HepG2 (cell line): Measurements from ENCODE around the gene ZBTB25. TPM values are rescaled to one million over a fixed set of nuclear protein-coding genes. Genes with fewer than 3 reads are reported as not detected.

Source experiments
- AKNA ChIP-seq: sonication (generic); formaldehyde crosslinking; IDR thresholded peaks from 2 replicates; pipeline ENCODE4 v1.4.0; 2020; ENCODE audit warnings: missing genetic modification reagents, borderline replicate concordance
- FOXM1 ChIP-seq: sonication (generic); formaldehyde crosslinking; IDR thresholded peaks from 2 replicates; pipeline ENCODE4 v1.5.0; 2020; ENCODE audit warnings: missing genetic modification reagents
- GABPB1 ChIP-seq: IDR thresholded peaks from 2 replicates; pipeline ENCODE4 v1.6.1; 2016; ENCODE audit warnings: mild to moderate bottlenecking, missing genetic modification reagents, moderate library complexity, missing compliant biosample characterization
- HNRNPUL1 ChIP-seq: fragments of 200-400 bp; formaldehyde crosslinking; IDR thresholded peaks from 2 replicates; pipeline ENCODE4 v1.6.1; 2017; ENCODE audit warnings: low read depth, mild to moderate bottlenecking, low read length, moderate library complexity
- JDP2 ChIP-seq: sonication (generic); formaldehyde crosslinking; IDR thresholded peaks from 2 replicates; pipeline ENCODE4 v1.8.1; 2022; ENCODE audit warnings: missing genetic modification reagents, borderline replicate concordance
- NFAT5 ChIP-seq: sonication (generic); formaldehyde crosslinking; IDR thresholded peaks from 2 replicates; pipeline ENCODE4 v1.4.0; 2020; ENCODE audit warnings: missing genetic modification reagents
- NR1H2 ChIP-seq: sonication (generic); formaldehyde crosslinking; IDR thresholded peaks from 2 replicates; pipeline ENCODE4 v1.8.1; 2022; ENCODE audit warnings: low read depth, missing genetic modification reagents, borderline replicate concordance
- TMF1 ChIP-seq: sonication (generic); formaldehyde crosslinking; IDR thresholded peaks from 2 replicates; pipeline ENCODE4 v1.8.1; 2022; ENCODE audit warnings: low read depth, missing genetic modification reagents
- ZNF362 ChIP-seq: sonication (generic); formaldehyde crosslinking; IDR thresholded peaks from 2 replicates; pipeline ENCODE4 v1.4.0; 2020; ENCODE audit warnings: missing genetic modification reagents, mild to moderate bottlenecking, borderline replicate concordance
- ZNF432 ChIP-seq: sonication (generic); formaldehyde crosslinking; IDR thresholded peaks from 2 replicates; pipeline ENCODE4 v1.5.0; 2020; ENCODE audit warnings: missing genetic modification reagents, mild to moderate bottlenecking, borderline replicate concordance
- ZNF644 ChIP-seq: IDR thresholded peaks from 2 replicates; pipeline ENCODE4 v1.6.1; 2016; ENCODE audit warnings: low read depth
- polyA plus RNA-seq, 8 experiments: library from polyadenylated mRNA; depleted of rRNA in 3 of 8; stranded (reverse) in 7 of 8; unstranded in 1 of 8; fragments of >200 nt; fragmentation: Illumina TruSeq in 4 of 8; extraction: Trizol in 4 of 8; gene quantifications; 2 replicates each; pipeline versions ENCODE4 v1.2.1 to v1.2.3, GENCODE V29; 2011 to 2016; ENCODE audit warnings: low read depth in 4 of 8, missing spikeins in 1 of 8, mixed read lengths in 1 of 8; ENCODE audit not compliant: insufficient read depth in 1 of 8
- total RNA-seq, 5 experiments: library from RNA; depleted of rRNA; stranded (reverse); fragments of >200 nt; fragmentation: Illumina TruSeq; extraction: Trizol; gene quantifications; 2 replicates each; pipeline ENCODE4 v1.2.3, GENCODE V29; 2016; ENCODE audit warnings: low read depth in 1 of 5
- TF ChIP-seq, protein P1 (sequence below): sonication (generic); formaldehyde crosslinking; conservative IDR thresholded peaks from 2 replicates; pipeline ENCODE4 v1.8.0; 2022; ENCODE audit warnings: low read depth, missing genetic modification reagents
- TF ChIP-seq, protein P2 (sequence below): sonication (generic); formaldehyde crosslinking; IDR thresholded peaks from 2 replicates; pipeline ENCODE4 v1.8.1; 2023; ENCODE audit warnings: mild to moderate bottlenecking, moderate library complexity, missing genetic modification reagents

ZBTB25 gene
- total and polyA plus RNA-seq, 2 of the 13 experiments (the other 11 are each of a cell fraction or from before 2014, with no cell fraction given), result 3.5 to 7.6 TPM

- TF ChIP-seq ZNF362 (CRISPR knock-in tag) (no peak), NR1H2 (CRISPR knock-in tag) (peak; percentile 88; the same call in 1 of the 2 replicates), TMF1 (CRISPR knock-in tag) (no peak), HNRNPUL1 (no peak), ZNF432 (CRISPR knock-in tag) (no peak), JDP2 (CRISPR knock-in tag) (no peak), AKNA (CRISPR knock-in tag) (no peak; the same call in 1 of the 2 replicates), NFAT5 (CRISPR knock-in tag) (0 out of 2 replicates have a peak, but pooled peaks have one; percentile 24), FOXM1 (no peak), GABPB1 (CRISPR knock-in tag) (no peak; the same call in 1 of the 2 replicates), ZNF644 (CRISPR knock-in tag) (no peak)
- TF ChIP-seq, protein P1, sequence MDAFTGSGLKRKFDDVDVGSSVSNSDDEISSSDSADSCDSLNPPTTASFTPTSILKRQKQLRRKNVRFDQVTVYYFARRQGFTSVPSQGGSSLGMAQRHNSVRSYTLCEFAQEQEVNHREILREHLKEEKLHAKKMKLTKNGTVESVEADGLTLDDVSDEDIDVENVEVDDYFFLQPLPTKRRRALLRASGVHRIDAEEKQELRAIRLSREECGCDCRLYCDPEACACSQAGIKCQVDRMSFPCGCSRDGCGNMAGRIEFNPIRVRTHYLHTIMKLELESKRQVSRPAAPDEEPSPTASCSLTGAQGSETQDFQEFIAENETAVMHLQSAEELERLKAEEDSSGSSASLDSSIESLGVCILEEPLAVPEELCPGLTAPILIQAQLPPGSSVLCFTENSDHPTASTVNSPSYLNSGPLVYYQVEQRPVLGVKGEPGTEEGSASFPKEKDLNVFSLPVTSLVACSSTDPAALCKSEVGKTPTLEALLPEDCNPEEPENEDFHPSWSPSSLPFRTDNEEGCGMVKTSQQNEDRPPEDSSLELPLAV (CRISPR knock-in tag), result no peak
- TF ChIP-seq, protein P2, sequence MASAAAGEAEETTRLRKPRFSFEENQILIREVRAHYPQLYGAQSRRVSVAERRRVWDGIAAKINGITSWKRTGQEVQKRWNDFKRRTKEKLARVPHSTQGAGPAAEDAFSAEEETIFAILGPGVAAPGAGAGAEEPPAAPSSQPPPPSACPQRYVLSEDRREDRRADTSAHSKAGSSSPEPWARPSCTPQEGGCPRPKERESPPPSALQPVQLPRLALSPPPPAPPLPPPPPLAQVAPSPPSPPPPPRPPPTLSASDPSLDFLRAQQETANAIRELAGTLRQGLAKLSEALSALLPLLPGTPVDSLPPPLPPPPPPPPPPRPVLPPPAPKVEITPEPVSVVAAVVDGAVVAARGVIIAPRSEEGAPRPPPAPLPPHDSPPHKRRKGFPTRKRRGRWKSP (CRISPR knock-in tag), result 0 out of 2 replicates have a peak, but pooled peaks have one; percentile 34
These were observed at the start of gene ZBTB25 (continued) for GRCh38 chr14:64503434-64504309.
